ENCODE results near the gene LRRFIP2.

The LRRFIP2 gene

GRCh38 chr3:37117548-37117947 lies 56.8 kb downstream of the LRRFIP2 start:
- Histone ChIP-seq H3K36me3 (ENCODE audit: low read depth) (peaks cover 21% of the 10 kb centered on the region), H3K4me3 (ENCODE audit: severe bottlenecking) (no peak overlapping the region), H3K27ac (ENCODE audit: poor library complexity, severe bottlenecking) (no peak overlapping the region), H3K27me3 (ENCODE audit: insufficient read depth, poor library complexity, severe bottlenecking) (no peaks in the 10 kb centered on the region), H3K4me1 (ENCODE audit: insufficient read depth, poor library complexity, severe bottlenecking) (peaks cover 11% of the 10 kb centered on the region), H3K9me3 (ENCODE audit: severe bottlenecking) (no peaks in the 10 kb centered on the region)
- TF ChIP-seq CTCF (IDR thresholded peaks at IDR 0.05; ENCODE audit: poor library complexity, severe bottlenecking) = no peak
- DNase-seq (ENCODE audit: low spot score) (no peak), ATAC-seq (ENCODE audit: low read depth) (no peak)

- H3K36me3 ChIP-seq (ENCODE audit: low read depth) = peaks cover 15% of the 10 kb centered on the region
- no peak overlapping the region for H3K4me3 ChIP-seq (ENCODE audit: severe bottlenecking)
- TF ChIP-seq CTCF (IDR thresholded peaks at IDR 0.05; ENCODE audit: poor library complexity, severe bottlenecking) = no peak
- peaks cover 11% of the 10 kb centered on the region for H3K4me1 ChIP-seq (ENCODE audit: insufficient read depth, poor library complexity, severe bottlenecking)
- ATAC-seq (ENCODE audit: low read depth) (no peak), DNase-seq (ENCODE audit: low spot score) (no peak)
- H3K9me3 ChIP-seq (ENCODE audit: severe bottlenecking) = no peaks in the 10 kb centered on the region
- no peaks in the 10 kb centered on the region for H3K27me3 ChIP-seq (ENCODE audit: insufficient read depth, poor library complexity, severe bottlenecking)
- H3K27ac ChIP-seq (ENCODE audit: poor library complexity, severe bottlenecking) = no peak overlapping the region
These were observed 57.4 kb downstream of the LRRFIP2 start for GRCh38 chr3:37116998-37117397.

GRCh38 chr3:37115446-37115845 lies 58.9 kb downstream of the LRRFIP2 start:
- no peak for TF ChIP-seq CTCF (IDR thresholded peaks at IDR 0.05; ENCODE audit: poor library complexity, severe bottlenecking)
- H3K4me3 ChIP-seq (ENCODE audit: severe bottlenecking) = no peak overlapping the region
- peaks cover 11% of the 10 kb centered on the region for H3K4me1 ChIP-seq (ENCODE audit: insufficient read depth, poor library complexity, severe bottlenecking)
- DNase-seq (ENCODE audit: low spot score) = no peak
- no peaks in the 10 kb centered on the region for H3K27me3 ChIP-seq (ENCODE audit: insufficient read depth, poor library complexity, severe bottlenecking)
- H3K9me3 ChIP-seq (ENCODE audit: severe bottlenecking) = no peaks in the 10 kb centered on the region
- H3K36me3 ChIP-seq (ENCODE audit: low read depth) = peaks cover 9% of the 10 kb centered on the region
- ATAC-seq (ENCODE audit: low read depth) = peak; percentile 58; the same call in 1 of the 3 replicates
- no peak overlapping the region for H3K27ac ChIP-seq (ENCODE audit: poor library complexity, severe bottlenecking)

- DNase-seq (ENCODE audit: low spot score) = no peak
- Histone ChIP-seq H3K27ac (ENCODE audit: poor library complexity, severe bottlenecking) (no peak overlapping the region), H3K9me3 (ENCODE audit: severe bottlenecking) (no peaks in the 10 kb centered on the region), H3K27me3 (ENCODE audit: insufficient read depth, poor library complexity, severe bottlenecking) (no peaks in the 10 kb centered on the region), H3K4me1 (ENCODE audit: insufficient read depth, poor library complexity, severe bottlenecking) (peaks cover 11% of the 10 kb centered on the region), H3K36me3 (ENCODE audit: low read depth) (peaks cover 6% of the 10 kb centered on the region; the same call in 1 of the 2 replicates), H3K4me3 (ENCODE audit: severe bottlenecking) (no peak overlapping the region)
- peak; percentile 60 for ATAC-seq (ENCODE audit: low read depth)
- TF ChIP-seq CTCF (IDR thresholded peaks at IDR 0.05; ENCODE audit: poor library complexity, severe bottlenecking) = no peak
These were observed 59.9 kb downstream of the LRRFIP2 start for GRCh38 chr3:37114251-37115145.

- ATAC-seq (ENCODE audit: low read depth) = no peak
- no peak for TF ChIP-seq CTCF (IDR thresholded peaks at IDR 0.05; ENCODE audit: poor library complexity, severe bottlenecking)
- Histone ChIP-seq H3K27me3 (ENCODE audit: insufficient read depth, poor library complexity, severe bottlenecking) (no peaks in the 10 kb centered on the region), H3K36me3 (ENCODE audit: low read depth) (peaks cover 9% of the 10 kb centered on the region; the same call in 1 of the 2 replicates), H3K4me1 (ENCODE audit: insufficient read depth, poor library complexity, severe bottlenecking) (peaks cover 11% of the 10 kb centered on the region), H3K9me3 (ENCODE audit: severe bottlenecking) (no peaks in the 10 kb centered on the region), H3K27ac (ENCODE audit: poor library complexity, severe bottlenecking) (no peak overlapping the region), H3K4me3 (ENCODE audit: severe bottlenecking) (no peak overlapping the region)
- DNase-seq (ENCODE audit: low spot score) = no peak
These were observed 61.4 kb downstream of the LRRFIP2 start for GRCh38 chr3:37112987-37113386.
